Panc1 (cell line): Measurements from ENCODE around the gene NEGR1. TPM values are rescaled to one million over a fixed set of nuclear protein-coding genes. Genes with fewer than 3 reads are reported as not detected.

ENCODE experiments used
- ATAC-seq: fragments of 200-7000 bp; cut with Tn5 transposase; 2 replicates; pipeline ENCODE4 v1.9.1; 2020; ENCODE audit warnings: mild to moderate bottlenecking, moderate library complexity
- BruUV-seq: library from RNA; stranded (reverse); fragments of 400-500 nt; replicated peaks from 2 replicates; lab custom pipeline; 2021; lab: Mats Ljungman, UMichigan
- CTCF ChIA-PET: fragments of 300-600 bp; sonication (Branson Sonifier 250); formaldehyde crosslinking; loops from one replicate; lab custom pipeline; 2022; ENCODE audit warnings: antibody characterized with exemption; lab: Charles Lee
- POLR2A ChIA-PET: fragments of 300-600 bp; sonication (Branson Sonifier 250); formaldehyde crosslinking; loops from one replicate; lab custom pipeline; 2022; ENCODE audit warnings: antibody characterized with exemption; lab: Charles Lee
- DNase-seq: peaks from one replicate; pipeline ENCODE4 v3.0.0-alpha.2; 2010; ENCODE audit warnings: low read depth, low spot score
- H3K27ac ChIP-seq: 2 replicates; pipeline ENCODE4 v1.5.1; 2011; ENCODE audit warnings: mild to moderate bottlenecking, low read length, inconsistent platforms
- H3K27me3 ChIP-seq: fragments of 200-500 bp; sonication (Bioruptor generic); 2 replicates; pipeline ENCODE4 v1.6.0; 2014; ENCODE audit warnings: low read length, inconsistent platforms; ENCODE audit not compliant: control insufficient read depth, insufficient read depth
- H3K36me3 ChIP-seq: fragments of 200-500 bp; sonication (Bioruptor generic); 2 replicates; pipeline ENCODE4 v1.5.1; 2014; ENCODE audit warnings: inconsistent platforms, mild to moderate bottlenecking, low read length, moderate library complexity; ENCODE audit not compliant: control insufficient read depth, insufficient read depth
- H3K4me1 ChIP-seq: 2 replicates; pipeline ENCODE4 v1.5.1; 2011; ENCODE audit warnings: inconsistent platforms, mild to moderate bottlenecking, low read length, moderate library complexity; ENCODE audit not compliant: control insufficient read depth, insufficient read depth
- H3K4me3 ChIP-seq, 2 experiments: 2 replicates each; pipeline ENCODE4 v1.5.1; 2011 to 2012; ENCODE audit warnings: low read depth in 2 of 2, low read length in 2 of 2, mild to moderate bottlenecking in 2 of 2, inconsistent platforms in 1 of 2, moderate library complexity in 1 of 2
- H3K9me3 ChIP-seq: fragments of 200-500 bp; sonication (Bioruptor generic); 2 replicates; pipeline ENCODE4 v1.5.1; 2014; ENCODE audit warnings: low read depth, mild to moderate bottlenecking, inconsistent platforms, low read length, moderate library complexity; ENCODE audit not compliant: control insufficient read depth, insufficient read depth
- CTCF ChIP-seq: fragments of 450-650 bp; IDR thresholded peaks from 2 replicates; pipeline ENCODE4 v1.5.1; 2017; ENCODE audit warnings: mild to moderate bottlenecking
- POLR2AphosphoS5 ChIP-seq: IDR thresholded peaks from 2 replicates; pipeline ENCODE4 v1.6.1; 2012; ENCODE audit warnings: mild to moderate bottlenecking, low read depth, low read length, moderate library complexity
- REST ChIP-seq, 2 experiments: IDR thresholded peaks; 2 replicates each; pipeline ENCODE4 v1.6.1; 2011 to 2012; ENCODE audit warnings: low read depth in 2 of 2, control low read depth in 1 of 2, low read length in 1 of 2, mild to moderate bottlenecking in 1 of 2, moderate library complexity in 1 of 2; ENCODE audit not compliant: insufficient read depth in 1 of 2
- SIN3A ChIP-seq: IDR thresholded peaks from 2 replicates; pipeline ENCODE4 v1.6.1; 2012; ENCODE audit warnings: low read depth, mild to moderate bottlenecking, low read length, moderate library complexity, borderline replicate concordance; ENCODE audit not compliant: insufficient read depth
- TCF7L2 ChIP-seq: IDR thresholded peaks from 2 replicates; pipeline ENCODE4 v1.6.1; 2011; ENCODE audit warnings: mild to moderate bottlenecking, low read depth, low read length, inconsistent platforms
- in situ Hi-C: cut with HindIII; loops from 2 replicates; pipeline ENCODE4 v1.10.0; 2016; ENCODE audit warnings: low sequenced_read_pairs, low pct_unique_long_range_greater_than_20kb
- intact Hi-C: fragments of 100-400 bp; cut with micrococcal nuclease; formaldehyde crosslinking; loops from one replicate; pipeline ENCODE4 v1.10.0; 2022; ENCODE audit not compliant: unreplicated experiment
- total RNA-seq: library from RNA; stranded (reverse); gene quantifications from one replicate; pipeline ENCODE4 v1.2.1, GENCODE V29; 2021; ENCODE audit not compliant: unreplicated experiment

The NEGR1 gene
- total RNA-seq, 1 experiment from 2014 or later: 2.7 TPM

GRCh38 chr1:71869326-71869725 lies 413.0 kb downstream of the NEGR1 start:
- Histone ChIP-seq H3K9me3 (no peaks in the 10 kb centered on the region), H3K4me3 (no peak overlapping the region), H3K27me3 (no peaks in the 10 kb centered on the region), H3K36me3 (no peaks in the 10 kb centered on the region), H3K4me1 (no peaks in the 10 kb centered on the region), H3K27ac (no peak overlapping the region)
- in situ Hi-C loops (no loop called here), intact Hi-C loops (no loop called here)
- ChIA-PET POLR2A (no interaction called here), CTCF (no interaction called here)
- no TSS peak for BruUV-seq
- TF ChIP-seq SIN3A (no peak), REST (IDR thresholded peaks at IDR 0.05; ENCODE audit: insufficient read depth in 1 of 2, low read depth in 2 of 2, low read length in 1 of 2) (no peak), TCF7L2 (no peak), POLR2AphosphoS5 (no peak), CTCF (no peak)
- ATAC-seq (no peak), DNase-seq (no peak)

GRCh38 chr1:71862756-71863155 lies 419.6 kb downstream of the NEGR1 start:
- no peaks in the 10 kb centered on the region for H3K36me3 ChIP-seq
- intact Hi-C loops (no loop called here), in situ Hi-C loops (no loop called here)
- CTCF ChIA-PET: no interaction called here
- ATAC-seq: no peak
- H3K4me3 ChIP-seq: no peak overlapping the region
- H3K4me1 ChIP-seq: no peaks in the 10 kb centered on the region
- no peaks in the 10 kb centered on the region for H3K9me3 ChIP-seq
- POLR2A ChIA-PET: no interaction called here
- TF ChIP-seq CTCF (no peak), POLR2AphosphoS5 (no peak), TCF7L2 (no peak), SIN3A (no peak), REST (IDR thresholded peaks at IDR 0.05; ENCODE audit: insufficient read depth in 1 of 2, low read depth in 2 of 2, low read length in 1 of 2) (no peak)
- H3K27ac ChIP-seq: no peak overlapping the region
- no peaks in the 10 kb centered on the region for H3K27me3 ChIP-seq
- DNase-seq: no peak
- BruUV-seq: no TSS peak
